K562 (cell line): Measurements from ENCODE around the gene DLL4. TPM values are rescaled to one million over a fixed set of nuclear protein-coding genes. Genes with fewer than 3 reads are reported as not detected.

Experiments
- C11orf30 ChIP-seq: fragments of 450-650 bp; IDR thresholded peaks from 2 replicates; pipeline ENCODE4 v1.6.1; 2016; ENCODE audit warnings: low read depth, mild to moderate bottlenecking
- CEBPG ChIP-seq, 3 experiments: fragments of 200-800 bp in 1 of 3; sonication (Bioruptor generic) in 1 of 3; sonication (generic) in 1 of 3; formaldehyde crosslinking in 1 of 3; IDR thresholded peaks in 2 of 3; conservative IDR thresholded peaks in 1 of 3; 2 replicates each; pipeline versions ENCODE4 v1.6.1 to v1.8.0; 2016 to 2022; ENCODE audit warnings: missing compliant biosample characterization in 2 of 3, missing genetic modification characterization in 2 of 3, mild to moderate bottlenecking in 1 of 3, missing genetic modification reagents in 1 of 3
- CHAMP1 ChIP-seq: fragments of 450-650 bp; IDR thresholded peaks from 2 replicates; pipeline ENCODE4 v1.6.1; 2016; ENCODE audit warnings: mild to moderate bottlenecking
- CTCFL ChIP-seq: IDR thresholded peaks from 2 replicates; pipeline ENCODE4 v1.6.1; 2011; ENCODE audit warnings: borderline replicate concordance, low read depth, mild to moderate bottlenecking, moderate library complexity, low read length; ENCODE audit not compliant: insufficient read depth, poor library complexity, severe bottlenecking
- E2F5 ChIP-seq: sonication (generic); formaldehyde crosslinking; IDR thresholded peaks from 2 replicates; pipeline ENCODE4 v1.8.0; 2022; ENCODE audit warnings: mild to moderate bottlenecking, missing genetic modification reagents
- KAT8 ChIP-seq: fragments of 450-650 bp; IDR thresholded peaks from 2 replicates; pipeline ENCODE4 v1.6.1; 2016; ENCODE audit warnings: low read depth, mild to moderate bottlenecking
- LCOR ChIP-seq: sonication (generic); formaldehyde crosslinking; IDR thresholded peaks from 2 replicates; pipeline ENCODE4 v1.8.0; 2022; ENCODE audit warnings: mild to moderate bottlenecking, missing genetic modification reagents
- MAFG ChIP-seq: fragments of 450-650 bp; conservative IDR thresholded peaks from 2 replicates; pipeline ENCODE4 v1.6.1; 2016; ENCODE audit warnings: missing genetic modification characterization, missing compliant biosample characterization
- MTA2 ChIP-seq: fragments of 450-650 bp; IDR thresholded peaks from 2 replicates; pipeline ENCODE4 v1.6.1; 2016; ENCODE audit warnings: low read depth
- NUFIP1 ChIP-seq: fragments of 450-650 bp; IDR thresholded peaks from 2 replicates; pipeline ENCODE4 v1.6.1; 2018; ENCODE audit not compliant: partially characterized antibody
- PRMT5 ChIP-seq: sonication (generic); formaldehyde crosslinking; IDR thresholded peaks from 2 replicates; pipeline ENCODE4 v1.5.0; 2020; ENCODE audit warnings: missing genetic modification reagents
- SIN3A ChIP-seq, 2 experiments: fragments of 150-350 bp in 1 of 2; IDR thresholded peaks; 2 replicates each; pipeline ENCODE4 v1.6.1; 2011 to 2016; ENCODE audit warnings: borderline replicate concordance in 2 of 2, low read depth in 2 of 2, low read length in 2 of 2, mild to moderate bottlenecking in 2 of 2, moderate library complexity in 2 of 2; ENCODE audit not compliant: control insufficient read depth in 1 of 2
- TCF7L2 ChIP-seq: fragments of 150-350 bp; IDR thresholded peaks from 2 replicates; pipeline ENCODE4 v1.6.1; 2016; ENCODE audit warnings: low read depth, mild to moderate bottlenecking, low read length, moderate library complexity
- TCFL5 ChIP-seq: fragments of 250-450 bp; sonication (Bioruptor Pico); conservative IDR thresholded peaks from 2 replicates; pipeline ENCODE4 v1.6.1; 2021; ENCODE audit warnings: mild to moderate bottlenecking, moderate library complexity, matching md5 sums
- THRA ChIP-seq: fragments of 450-650 bp; IDR thresholded peaks from 2 replicates; pipeline ENCODE4 v1.6.1; 2017; ENCODE audit warnings: mild to moderate bottlenecking, moderate library complexity
- ZNF121 ChIP-seq: sonication (generic); formaldehyde crosslinking; conservative IDR thresholded peaks from 2 replicates; pipeline ENCODE4 v1.8.0; 2022; ENCODE audit warnings: missing genetic modification reagents
- ZNF561 ChIP-seq: fragments of 450-650 bp; formaldehyde crosslinking; conservative IDR thresholded peaks from 2 replicates; pipeline ENCODE4 v1.4.0; 2020; ENCODE audit warnings: mild to moderate bottlenecking, moderate library complexity
- polyA plus RNA-seq, 8 experiments: library from polyadenylated mRNA; depleted of rRNA in 4 of 8; stranded (reverse) in 5 of 8; unstranded in 3 of 8; fragments of >200 nt; fragmentation: Nextera tagmentation in 2 of 8; fragmentation: Illumina TruSeq in 1 of 8; extraction: Ambion mirVana in 2 of 8; extraction: Trizol in 1 of 8; gene quantifications; 2 replicates each; pipeline versions ENCODE4 v1.2.1 to v1.2.3, GENCODE V29; 2011 to 2014; ENCODE audit warnings: inconsistent platforms in 1 of 8, missing spikeins in 1 of 8
- total RNA-seq, 7 experiments: library from RNA; depleted of rRNA in 6 of 7; stranded (reverse); fragments of >200 nt in 6 of 7; fragmentation: Illumina TruSeq in 2 of 7; extraction: Trizol in 2 of 7; gene quantifications; 2 replicates each; pipeline versions ENCODE4 v1.2.1 to v1.2.3, GENCODE V29; 2011 to 2021; ENCODE audit warnings: low replicate concordance in 1 of 7

DLL4 gene
- total and polyA plus RNA-seq, 9 of the 15 experiments (the other 6 are each of a cell fraction or from before 2014, with no cell fraction given) = 0.04 to 1.1 (median 0.41) TPM; not detected in 1

GRCh38 chr15:40893733-40894680 lies 35.1 kb upstream of the DLL4 start, which contains the start of gene VPS18 (continued):
- no peak for TF ChIP-seq MTA2
- no peak for TF ChIP-seq TCF7L2
- no peak for TF ChIP-seq THRA
- TF ChIP-seq ZNF561 = no peak
- TF ChIP-seq KAT8 = no peak
- TF ChIP-seq PRMT5 (CRISPR knock-in tag) = no peak
- peak; percentile 97 to 99 for TF ChIP-seq SIN3A (IDR thresholded peaks at IDR 0.05; ENCODE audit: borderline replicate concordance in 2 of 2, control insufficient read depth in 1 of 2, low read depth in 2 of 2, low read length in 2 of 2)
- no peak for TF ChIP-seq CTCFL
- TF ChIP-seq CEBPG (CRISPR knock-in tag; IDR thresholded peaks at IDR 0.05) = no peak
- no peak for TF ChIP-seq CEBPG (tag; conservative IDR thresholded peaks at IDR 0.05 in 1 of 2, IDR thresholded peaks at IDR 0.05 in 1 of 2)
- TF ChIP-seq C11orf30 = peak; percentile 89
- TF ChIP-seq LCOR (CRISPR knock-in tag) = no peak; the same call in 1 of the 2 replicates
- TF ChIP-seq TCFL5 = no peak
- TF ChIP-seq MAFG (tag) = no peak
- no peak for TF ChIP-seq NUFIP1
- no peak for TF ChIP-seq E2F5 (CRISPR knock-in tag)
- TF ChIP-seq CHAMP1 = no peak
- TF ChIP-seq ZNF121 (CRISPR knock-in tag) = no peak
